GM21526 (cell line): Measurements from ENCODE around the gene SEMA4A.

Experiments used
- ATAC-seq: cut with Tn5 transposase; IDR thresholded peaks from one replicate; pipeline ENCODE4 v1.9.1; 2021; ENCODE audit warnings: moderate library complexity; ENCODE audit not compliant: unreplicated experiment, low FRiP score

The SEMA4A gene

DNA sequence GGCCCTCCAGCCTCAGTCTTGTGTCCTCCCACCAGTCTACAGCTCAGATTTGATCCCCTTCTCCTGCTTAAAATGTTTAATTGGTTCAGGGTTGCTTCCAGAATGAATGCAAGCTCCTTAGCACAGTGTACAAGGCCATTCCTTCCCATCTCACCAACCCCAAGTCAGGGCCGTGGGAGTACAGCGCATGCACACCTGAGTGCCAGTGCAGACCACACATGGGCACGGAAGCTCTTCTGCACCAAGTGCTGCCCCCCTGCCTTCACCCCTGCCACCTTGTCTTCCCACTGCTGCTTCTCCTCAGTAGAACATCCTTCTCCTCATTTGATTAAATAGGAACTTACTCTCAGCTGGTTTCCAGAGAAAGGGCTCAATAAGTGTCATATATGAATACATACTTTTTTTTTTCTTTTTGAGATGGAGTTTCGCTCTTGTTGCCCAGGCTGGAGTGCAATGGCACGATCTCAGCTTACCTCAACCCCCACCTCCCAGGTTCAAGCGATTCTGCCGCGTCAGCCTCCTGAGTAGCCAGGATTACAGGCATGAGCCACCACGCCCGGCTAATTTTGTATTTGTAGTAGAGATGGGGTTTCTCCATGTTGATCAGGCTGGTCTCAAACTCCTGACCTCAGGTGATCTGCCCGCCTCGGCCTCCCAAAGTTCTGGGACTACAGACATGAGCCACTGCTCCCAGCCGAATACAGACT lies 68.8 kb downstream of the SEMA4A start:
- no peak for ATAC-seq

DNA sequence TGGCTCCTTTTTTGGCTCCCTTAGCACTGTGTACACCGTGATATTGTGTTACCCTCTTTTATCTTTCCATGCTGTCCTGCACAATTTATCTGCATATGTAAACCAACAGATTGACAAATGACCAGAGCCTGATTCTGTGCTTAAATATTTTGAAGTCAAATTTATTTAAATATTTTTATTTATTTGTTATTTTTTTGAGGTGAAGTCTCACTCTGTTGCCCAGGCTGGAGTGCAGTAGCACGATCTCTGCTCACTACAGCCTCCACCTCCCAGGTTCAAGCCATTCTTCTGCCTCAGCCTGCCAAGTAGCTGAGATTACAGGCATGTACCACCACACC lies 72.3 kb downstream of the SEMA4A start:
- no peak for ATAC-seq

DNA sequence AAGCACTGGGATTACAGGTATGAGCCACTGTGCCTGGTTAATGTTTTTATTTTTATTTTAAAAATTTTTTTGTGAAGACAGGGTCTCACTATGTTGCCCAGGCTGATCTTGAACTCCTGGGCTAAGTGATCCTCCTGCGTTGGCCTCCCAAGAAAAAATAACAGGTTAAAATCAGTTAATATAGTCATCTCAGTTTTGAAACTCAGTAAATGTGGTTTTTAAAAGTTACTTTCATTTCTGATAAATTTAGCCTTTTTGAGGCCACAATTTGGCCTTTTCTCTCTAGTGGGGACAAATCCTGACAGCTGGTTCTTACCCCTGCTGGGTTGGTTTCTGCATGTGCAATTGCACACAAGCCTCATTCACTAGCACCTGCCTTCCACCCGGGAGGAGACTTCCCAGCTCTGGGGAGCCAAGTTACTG lies 72.7 kb downstream of the SEMA4A start:
- peak; percentile 59 for ATAC-seq

DNA sequence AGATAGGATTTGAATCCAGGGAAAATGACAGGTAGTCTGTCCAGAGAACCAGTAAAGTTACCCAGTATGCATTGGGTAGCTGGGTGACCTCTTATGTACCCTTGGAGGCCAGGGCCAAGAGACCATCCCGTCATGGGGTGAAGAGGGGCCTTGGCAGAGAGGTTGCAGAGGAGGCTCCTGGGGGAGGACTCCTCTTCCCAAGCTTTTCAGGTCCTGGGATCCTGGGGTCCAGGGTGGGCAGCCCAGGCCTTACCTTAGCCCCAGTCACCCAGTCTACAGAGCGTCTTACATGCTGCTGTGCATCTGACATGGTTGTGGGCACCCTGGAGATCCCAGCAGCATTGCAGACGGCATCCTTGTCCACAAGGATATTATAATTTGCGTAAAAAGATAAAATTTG lies 73.4 kb downstream of the SEMA4A start:
- ATAC-seq, result peak; percentile 3
